Activated CD4-positive, alpha-beta T cell treated with anti-CD3 and anti-CD28 coated beads, Interleukin-2, amount 50 U/mL, for 4 hours (primary cell): ENCODE data around the gene ATP8A1.
"Not testable (repeated sequence)": the region's sequence is repeated elsewhere in the genome, so short reads cannot be mapped to it uniquely, and the experiment has no call there.

Experiments
- DNase-seq, 2 experiments: peaks; one replicate each; pipeline ENCODE4 v3.0.0-alpha.2; 2020

The ATP8A1 gene

DNA sequence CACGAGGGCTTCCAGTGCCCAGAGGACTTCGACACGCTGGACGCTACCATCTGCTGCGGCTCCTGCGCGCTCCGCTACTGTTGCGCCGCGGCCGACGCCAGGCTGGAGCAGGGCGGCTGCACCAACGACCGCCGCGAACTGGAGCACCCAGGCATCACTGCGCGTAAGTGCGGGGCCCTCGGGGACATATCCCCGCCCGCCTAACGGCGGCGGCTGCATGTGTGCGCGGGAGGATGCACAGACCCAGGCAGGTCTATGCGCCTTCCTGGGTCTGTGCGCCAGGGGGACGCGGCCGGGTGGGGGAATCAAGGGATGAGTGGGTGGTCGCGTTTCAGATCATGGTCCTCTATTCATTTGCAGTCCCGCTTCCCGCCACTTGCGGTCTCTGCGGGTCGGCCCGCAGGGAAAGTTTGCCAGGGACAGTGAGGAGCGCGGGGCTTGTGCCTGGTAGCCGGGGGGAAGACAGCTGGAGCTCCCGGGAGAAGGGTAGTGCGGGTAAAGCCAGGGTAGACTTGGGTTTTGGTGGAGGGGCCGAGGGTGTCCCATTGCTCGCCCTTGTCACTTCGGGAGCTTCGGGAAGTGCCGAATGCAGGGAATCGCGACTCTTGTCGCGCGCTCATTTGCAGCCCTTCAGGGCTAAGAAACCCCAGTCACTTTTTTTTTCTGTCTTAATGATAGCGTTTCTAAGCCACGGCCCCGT, 258.6 kb downstream of the ATP8A1 start:
- no peak for DNase-seq

DNA sequence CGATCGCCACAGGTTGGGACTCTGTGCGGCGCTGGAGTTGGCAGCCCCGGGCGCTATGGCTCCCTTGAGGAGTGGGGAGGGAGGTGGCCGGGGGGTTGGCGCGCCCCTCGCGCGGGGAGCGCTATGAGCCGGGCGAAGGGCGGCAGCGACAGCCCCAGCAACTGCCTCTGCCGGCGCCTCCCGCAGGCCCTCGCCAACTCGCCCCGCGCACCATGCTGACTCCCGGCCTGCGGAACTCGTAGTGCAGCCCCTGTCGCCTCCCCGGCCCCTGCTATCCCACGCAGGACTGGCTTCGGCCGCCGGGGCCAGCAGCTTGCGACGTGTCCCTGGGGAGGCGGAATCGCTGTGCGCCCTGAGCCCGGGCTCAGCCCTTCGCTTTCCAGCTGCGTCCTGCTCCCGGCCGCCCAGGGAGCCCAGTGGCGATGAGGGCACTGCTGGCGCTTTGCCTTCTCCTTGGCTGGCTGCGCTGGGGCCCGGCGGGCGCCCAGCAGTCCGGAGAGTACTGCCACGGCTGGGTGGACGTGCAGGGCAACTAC, 259.2 kb downstream of the ATP8A1 start:
- DNase-seq = no peak

- no peak for DNase-seq
These were observed 259.9 kb downstream of the ATP8A1 start, which contains the start of gene SHISA3 for GRCh38 chr4:42396752-42397634. Gene SHISA3, plus strand, starts transcription at chr4:42397488. Its CDS starts 569 bp downstream, at chr4:42398057.

- no peak for DNase-seq
These were observed 260.5 kb downstream of the ATP8A1 start for GRCh38 chr4:42396361-42396751.

- DNase-seq = no peak
These were observed 261.3 kb downstream of the ATP8A1 start for GRCh38 chr4:42395595-42395994.

DNA sequence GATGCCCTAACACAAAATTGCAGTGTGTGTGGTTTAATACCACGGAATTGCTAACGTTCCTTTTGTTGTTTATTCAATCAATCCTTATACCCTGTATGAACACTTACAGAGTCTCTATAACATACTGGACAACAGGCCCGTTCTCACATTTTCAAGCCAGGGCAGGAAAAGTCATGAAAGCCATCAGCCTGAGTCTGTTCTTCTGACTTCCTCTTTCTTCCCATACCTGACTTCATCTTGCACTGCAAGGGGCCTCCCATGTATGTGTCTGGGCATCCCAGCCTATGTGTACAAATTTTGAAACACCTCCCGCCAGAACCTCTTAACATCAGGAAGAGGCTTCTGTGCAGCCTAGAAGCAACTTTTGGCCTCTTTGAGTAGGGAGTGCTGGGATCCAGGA, 264.5 kb downstream of the ATP8A1 start:
- DNase-seq = no peak

- DNase-seq = no peak
These were observed 264.9 kb downstream of the ATP8A1 start for GRCh38 chr4:42391981-42392380.

DNA sequence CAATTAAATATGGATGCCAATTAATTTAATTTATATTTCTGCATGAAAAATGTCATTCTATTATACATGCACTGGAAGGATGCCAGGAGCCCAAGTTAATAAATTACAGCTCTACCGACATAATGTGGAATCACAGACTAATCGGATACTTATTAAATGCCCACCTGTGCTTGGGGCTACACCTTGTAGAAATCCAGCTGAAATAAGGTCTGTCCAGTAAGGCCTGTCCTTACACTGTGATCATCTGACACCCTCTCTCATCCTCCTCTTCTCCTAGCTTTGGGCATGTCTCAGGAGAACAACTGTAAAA, 265.6 kb downstream of the ATP8A1 start:
- DNase-seq = no peak

DNA sequence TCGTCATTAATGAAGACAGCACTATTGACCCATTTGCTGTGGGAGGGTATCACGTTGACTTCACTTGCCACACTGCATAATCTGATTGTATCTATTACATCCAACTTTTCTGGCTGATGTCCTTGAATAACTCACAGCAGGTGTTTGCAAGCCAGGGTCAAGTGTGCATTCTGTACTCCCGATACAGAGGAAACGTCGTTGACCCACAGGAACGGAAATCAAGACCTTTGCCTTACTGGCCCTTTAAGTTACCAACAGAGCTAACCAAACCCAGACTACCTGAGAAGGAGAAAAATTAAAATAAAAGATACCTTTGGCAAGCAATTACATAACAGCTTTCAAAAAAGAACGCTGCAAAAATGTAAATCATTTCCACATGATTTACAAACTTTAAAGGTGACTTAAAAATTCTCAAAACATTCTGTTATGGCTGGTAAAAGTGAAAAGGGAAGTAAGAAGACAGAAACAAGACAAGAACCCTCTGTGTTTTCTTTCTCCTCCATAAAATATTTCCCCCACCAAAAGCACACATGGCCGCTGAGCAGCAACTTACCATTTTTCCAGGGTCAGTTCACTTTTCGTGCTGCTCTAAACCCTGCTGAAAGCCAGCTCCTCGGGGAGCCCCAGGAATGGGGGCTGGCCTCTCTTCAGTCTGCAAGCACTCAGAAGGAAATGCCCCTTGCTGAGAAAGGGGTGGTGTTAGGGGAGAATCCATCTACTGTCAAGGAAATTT, 266.1 kb downstream of the ATP8A1 start:
- no peak for DNase-seq

DNA sequence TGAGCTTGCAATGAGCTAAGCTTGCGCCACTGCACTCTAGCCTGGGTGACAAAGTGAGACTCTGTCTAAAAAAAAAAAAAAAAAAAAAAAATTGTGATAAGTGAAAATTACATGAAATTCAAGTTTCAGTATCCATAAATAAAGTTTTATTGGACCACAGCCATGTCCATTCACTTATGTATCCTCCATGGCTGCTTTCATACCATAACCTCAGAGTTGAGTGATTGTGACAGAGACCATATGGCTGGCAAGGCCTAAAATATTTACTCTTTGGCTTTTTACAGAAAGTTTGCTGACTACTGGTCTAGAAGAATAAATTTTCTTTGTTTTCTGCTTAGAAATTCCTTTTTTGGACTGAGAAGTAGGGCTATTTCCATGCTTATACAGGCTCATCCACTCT, 271.4 kb downstream of the ATP8A1 start:
- no peak for DNase-seq

DNA sequence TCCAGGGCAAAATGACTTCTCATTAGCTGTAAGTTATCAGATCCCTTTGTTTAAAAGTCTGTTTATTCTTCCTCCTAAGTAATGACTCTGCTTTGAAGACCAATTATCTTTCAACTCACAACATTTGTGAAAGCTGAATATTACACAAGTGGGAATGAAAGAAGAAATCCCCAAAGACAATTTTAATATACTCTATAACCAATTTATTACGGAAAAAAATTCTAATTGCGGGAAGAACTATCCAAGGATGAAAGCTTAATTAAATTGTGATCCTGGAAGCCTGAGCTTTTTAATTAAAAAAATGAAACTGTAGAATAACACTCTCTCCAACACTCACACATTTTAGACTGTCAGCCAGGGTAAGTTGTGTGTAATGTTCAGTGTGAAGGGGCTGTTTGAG, 275.2 kb downstream of the ATP8A1 start:
- no peak for DNase-seq

- DNase-seq = no peak
These were observed 279.4 kb downstream of the ATP8A1 start for GRCh38 chr4:42377497-42377896.

- DNase-seq = not testable (repeated sequence)
These were observed 284.6 kb downstream of the ATP8A1 start for GRCh38 chr4:42372303-42372702.

DNA sequence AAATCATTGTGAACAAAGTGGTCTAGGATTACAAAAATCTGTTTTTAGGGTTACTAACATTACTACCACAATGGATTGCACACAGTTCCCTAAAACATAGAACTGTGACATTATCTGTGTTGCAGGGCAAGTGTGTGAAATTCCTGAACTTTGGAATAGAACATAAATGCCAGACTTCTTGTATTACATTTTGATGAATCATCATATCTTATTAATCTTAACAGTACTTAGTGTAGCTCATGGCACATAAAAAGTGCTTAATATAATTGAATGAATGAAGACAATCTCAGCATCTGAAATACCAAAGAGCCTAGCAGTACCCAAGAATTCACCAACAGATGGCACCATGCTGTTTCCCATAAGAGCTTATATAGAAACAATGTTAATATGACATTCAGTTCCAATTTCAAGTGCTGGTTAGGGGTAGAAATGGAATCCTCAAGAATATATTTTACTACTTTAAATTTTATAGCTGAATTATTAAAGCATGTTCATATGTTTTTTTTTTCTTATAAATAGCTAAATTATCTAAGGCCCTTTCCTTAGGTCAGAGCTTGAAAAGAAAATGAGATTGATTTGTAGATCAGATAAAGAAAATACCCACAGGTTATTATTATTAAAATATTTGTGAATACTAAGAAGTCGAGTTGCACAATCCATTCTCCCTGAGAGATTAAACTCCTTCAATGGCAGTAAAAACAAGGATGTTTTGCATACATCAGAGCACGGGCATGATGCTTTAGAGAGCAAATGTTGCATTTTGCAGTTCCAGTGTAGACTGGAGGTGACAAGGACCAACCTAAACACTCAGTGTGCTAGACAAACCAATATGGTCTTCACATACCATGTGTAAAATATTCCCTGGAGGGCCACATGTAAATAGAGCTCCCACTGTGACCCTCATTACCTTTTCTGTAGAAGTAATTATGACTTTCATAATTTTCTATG, 285.3 kb downstream of the ATP8A1 start:
- no peak for DNase-seq

DNA sequence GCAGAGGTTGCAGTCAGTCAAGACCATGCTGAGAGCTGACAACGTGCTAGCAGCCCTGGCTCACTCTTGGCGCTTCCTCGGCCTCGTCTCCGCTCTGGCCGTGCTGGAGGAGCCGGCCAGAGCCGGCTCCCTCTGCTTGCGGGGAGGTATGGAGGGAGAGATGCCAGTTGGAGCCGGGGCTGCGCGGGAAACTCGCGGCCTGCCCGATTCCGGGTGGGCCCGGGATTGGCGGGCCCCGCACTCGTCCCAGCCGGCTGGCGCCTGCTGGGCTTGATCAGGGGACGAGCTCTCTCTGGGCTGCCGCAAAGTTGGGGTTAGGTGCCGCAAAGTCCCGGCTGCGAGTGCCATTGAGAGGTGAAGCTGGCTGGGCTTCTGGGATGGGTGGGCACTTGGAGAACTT, 287.4 kb downstream of the ATP8A1 start:
- DNase-seq = no peak

GRCh38 chr4:42366959-42367358, 289.9 kb downstream of the ATP8A1 start:
- DNase-seq = no peak

DNA sequence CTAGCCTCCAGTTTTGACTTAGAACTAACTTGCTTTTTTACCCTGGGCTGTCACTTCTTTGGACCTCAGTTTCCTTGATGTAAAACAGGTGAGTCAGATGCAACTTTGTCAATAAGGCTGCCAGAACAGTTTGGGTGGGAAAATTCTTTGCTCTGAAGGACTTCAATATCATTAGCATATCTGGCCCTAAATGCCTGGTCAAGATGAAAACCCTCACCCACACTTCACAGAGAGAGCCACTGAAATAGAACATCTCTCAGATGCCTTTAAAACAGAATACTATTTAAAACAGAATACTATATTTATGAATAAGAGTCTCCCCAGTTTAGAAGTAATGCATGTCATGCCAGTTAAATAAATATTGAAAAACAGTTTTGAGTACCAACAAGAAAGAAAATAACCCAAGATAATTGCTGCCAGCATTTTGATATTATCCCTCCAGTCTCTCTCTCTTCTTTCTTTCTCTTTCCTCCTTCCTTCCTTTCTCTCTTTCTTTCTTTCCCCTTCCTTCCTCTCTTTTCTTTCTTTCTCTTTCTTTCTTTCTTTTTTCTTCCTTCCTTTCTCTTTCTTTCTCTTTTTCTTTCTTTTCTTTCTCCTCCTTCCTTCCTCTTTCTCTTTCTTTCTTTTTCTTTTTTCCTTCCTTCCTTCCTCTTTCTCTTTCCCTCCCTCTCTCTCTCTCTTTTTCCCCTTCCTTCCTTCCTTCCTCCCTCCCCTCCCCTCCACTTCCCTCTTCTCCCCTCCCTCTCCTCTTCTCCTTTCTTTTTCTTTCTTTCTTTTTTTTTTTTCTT, 292.4 kb downstream of the ATP8A1 start:
- no peak for DNase-seq

DNA sequence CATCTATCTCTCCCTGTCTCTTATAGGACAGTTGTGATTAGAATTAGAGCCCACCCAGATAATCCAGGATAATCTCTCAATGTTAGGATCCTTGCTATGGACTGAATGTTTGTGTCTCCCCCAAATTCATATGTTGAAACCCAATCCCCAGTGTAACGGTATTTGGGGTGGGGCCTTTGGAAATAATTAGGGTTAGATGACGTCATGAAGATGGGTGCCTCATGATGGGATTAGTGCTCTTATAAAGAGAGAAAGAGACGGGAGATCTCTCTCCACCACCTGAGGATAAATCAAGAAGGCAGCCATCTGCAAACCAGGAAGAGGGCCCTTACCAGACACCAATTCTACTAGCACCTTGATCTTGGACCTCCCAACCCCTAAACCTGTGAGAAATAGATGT, 293.3 kb downstream of the ATP8A1 start:
- DNase-seq = no peak

GRCh38 chr4:42362591-42362990, 294.3 kb downstream of the ATP8A1 start:
- no peak for DNase-seq

GRCh38 chr4:42361456-42361855, 295.4 kb downstream of the ATP8A1 start:
- no peak for DNase-seq

GRCh38 chr4:42360256-42360669, 296.6 kb downstream of the ATP8A1 start:
- DNase-seq = no peak
